SK-N-SH (cell line): Measurements from ENCODE around the gene EGLN3. TPM values are rescaled to one million over a fixed set of nuclear protein-coding genes. Genes with fewer than 3 reads are reported as not detected.

Experiments used
- CTCF ChIA-PET: fragments of 300-600, 350-600 bp; formaldehyde crosslinking; extraction: SDS; loops from one replicate; lab custom pipeline; 2021; lab: Yijun Ruan, JAX
- POLR2A ChIA-PET: fragments of 350-600 bp; sonication (Branson Sonifier 250); formaldehyde crosslinking; extraction: SDS; loops from one replicate; lab custom pipeline; 2020; ENCODE audit warnings: antibody characterized with exemption, inconsistent platforms; lab: Yijun Ruan, JAX
- DNase-seq: peaks from one replicate; pipeline ENCODE4 v3.0.0; 2012
- H2AFZ ChIP-seq: fragments of 200-600 bp; sonication (generic); 2 replicates; pipeline ENCODE4 v1.8.1; 2016; ENCODE audit warnings: antibody characterized with exemption, mild to moderate bottlenecking, low read depth
- H3F3A ChIP-seq: fragments of 200-600 bp; sonication (generic); replicated peaks from 2 replicates; pipeline ENCODE3; 2016; ENCODE audit warnings: antibody characterized with exemption, mild to moderate bottlenecking; ENCODE audit not compliant: insufficient read depth
- H3K27ac ChIP-seq, 2 experiments: fragments of 200-500 bp in 1 of 2; fragments of 200-600 bp in 1 of 2; sonication (Bioruptor generic) in 1 of 2; sonication (generic), shearing (Covaris generic) in 1 of 2; 2 replicates each; pipeline versions ENCODE4 v1.5.1 to v1.6.1; 2014 to 2016; ENCODE audit warnings: low read depth in 2 of 2, inconsistent platforms in 1 of 2, low read length in 1 of 2, mild to moderate bottlenecking in 1 of 2, mixed read lengths in 1 of 2
- H3K27me3 ChIP-seq: fragments of 200-600 bp; sonication (generic), shearing (Covaris generic); 2 replicates; pipeline ENCODE4 v1.6.1; 2016; ENCODE audit warnings: mixed run types; ENCODE audit not compliant: insufficient read depth
- H3K36me3 ChIP-seq, 2 experiments: fragments of 200-500 bp in 1 of 2; fragments of 200-600 bp in 1 of 2; sonication (Bioruptor generic) in 1 of 2; sonication (generic) in 1 of 2; replicated peaks in 1 of 2; 2 replicates each; pipeline versions ENCODE3 to v1.5.1; 2014 to 2016; ENCODE audit warnings: low read length in 1 of 2, mild to moderate bottlenecking in 1 of 2; ENCODE audit not compliant: insufficient read depth in 2 of 2, control insufficient read depth in 1 of 2
- H3K4me1 ChIP-seq, 2 experiments: fragments of 200-500 bp in 1 of 2; fragments of 200-600 bp in 1 of 2; sonication (Bioruptor generic) in 1 of 2; sonication (generic), shearing (Covaris generic) in 1 of 2; 2 replicates each; pipeline versions ENCODE4 v1.5.1 to v1.6.1; 2014 to 2016; ENCODE audit warnings: low read depth in 1 of 2, low read length in 1 of 2, mixed run types in 1 of 2; ENCODE audit not compliant: insufficient read depth in 2 of 2, control insufficient read depth in 1 of 2
- H3K4me2 ChIP-seq: fragments of 200-600 bp; sonication (generic), shearing (Covaris generic); 2 replicates; pipeline ENCODE4 v1.6.1; 2017; ENCODE audit warnings: mixed run types
- H3K4me3 ChIP-seq, 2 experiments: fragments of 200-500 bp in 1 of 2; fragments of 200-600 bp in 1 of 2; sonication (Bioruptor generic) in 1 of 2; sonication (generic), shearing (Covaris generic) in 1 of 2; 2 replicates each; pipeline versions ENCODE4 v1.5.1 to v1.8.1; 2014 to 2016; ENCODE audit warnings: low read depth in 2 of 2, inconsistent platforms in 1 of 2, low read length in 1 of 2, mild to moderate bottlenecking in 1 of 2, mixed read lengths in 1 of 2, moderate library complexity in 1 of 2
- H3K79me2 ChIP-seq: fragments of 200-600 bp; sonication (generic); 2 replicates; pipeline ENCODE4 v1.8.1; 2017; ENCODE audit warnings: mild to moderate bottlenecking; ENCODE audit not compliant: insufficient read depth
- H3K9ac ChIP-seq: fragments of 200-600 bp; sonication (generic); 2 replicates; pipeline ENCODE4 v1.6.1; 2017; ENCODE audit warnings: mixed run types
- H3K9me2 ChIP-seq: fragments of 200-600 bp; sonication (generic); 2 replicates; pipeline ENCODE4 v1.6.1; 2017; ENCODE audit warnings: mixed run types
- H3K9me3 ChIP-seq: fragments of 200-600 bp; sonication (generic); 2 replicates; pipeline ENCODE4 v1.6.1; 2017; ENCODE audit warnings: mixed run types, mild to moderate bottlenecking, moderate library complexity
- H4K20me1 ChIP-seq: fragments of 200-600 bp; sonication (generic); 2 replicates; pipeline ENCODE4 v1.6.1; 2017; ENCODE audit warnings: mild to moderate bottlenecking, mixed run types; ENCODE audit not compliant: insufficient read depth
- CHD2 ChIP-seq: fragments of 150-350 bp; IDR thresholded peaks from 2 replicates; pipeline ENCODE4 v1.6.1; 2018; ENCODE audit warnings: low read length; ENCODE audit not compliant: partially characterized antibody
- CTCF ChIP-seq: fragments of 200-600 bp; sonication (generic); IDR thresholded peaks from 2 replicates; pipeline ENCODE4 v1.6.1; 2017; ENCODE audit warnings: antibody characterized with exemption, mild to moderate bottlenecking, moderate library complexity
- ELF1 ChIP-seq: IDR thresholded peaks from 2 replicates; pipeline ENCODE4 v1.4.0; 2012
- EP300 ChIP-seq, 2 experiments: IDR thresholded peaks; 2 replicates each; pipeline versions ENCODE4 v1.4.0 to v1.6.1; 2012; ENCODE audit warnings: borderline replicate concordance in 1 of 2, low read depth in 1 of 2, low read length in 1 of 2
- FOSL2 ChIP-seq: IDR thresholded peaks from 2 replicates; pipeline ENCODE4 v1.4.0; 2012; ENCODE audit warnings: low read depth, mild to moderate bottlenecking, moderate library complexity, borderline replicate concordance
- FOXJ3 ChIP-seq: sonication (generic); formaldehyde crosslinking; IDR thresholded peaks from 2 replicates; pipeline ENCODE4 v1.5.1; 2020; ENCODE audit warnings: mild to moderate bottlenecking, missing genetic modification reagents
- FOXM1 ChIP-seq: IDR thresholded peaks from 2 replicates; pipeline ENCODE4 v1.4.0; 2012; ENCODE audit warnings: low read depth, mild to moderate bottlenecking
- GABPA ChIP-seq: IDR thresholded peaks from 2 replicates; pipeline ENCODE4 v1.4.0; 2012; ENCODE audit warnings: low read depth, mild to moderate bottlenecking
- GATA2 ChIP-seq: sonication (generic); formaldehyde crosslinking; IDR thresholded peaks from 2 replicates; pipeline ENCODE4 v1.5.0; 2020; ENCODE audit warnings: mild to moderate bottlenecking, missing genetic modification reagents
- JUND ChIP-seq: IDR thresholded peaks from 2 replicates; pipeline ENCODE4 v1.4.0; 2012
- MAX ChIP-seq: IDR thresholded peaks from 2 replicates; pipeline ENCODE4 v1.4.0; 2012; ENCODE audit warnings: low read depth
- MEF2A ChIP-seq: IDR thresholded peaks from 2 replicates; pipeline ENCODE4 v1.4.0; 2012; ENCODE audit warnings: low read depth, borderline replicate concordance
- NRF1 ChIP-seq: IDR thresholded peaks from 2 replicates; pipeline ENCODE4 v1.6.1; 2012; ENCODE audit warnings: low read depth, mild to moderate bottlenecking, low read length
- PBX3 ChIP-seq: IDR thresholded peaks from 2 replicates; pipeline ENCODE4; 2012
- RCOR1 ChIP-seq: fragments of 150-350 bp; IDR thresholded peaks from 2 replicates; pipeline ENCODE4 v1.6.1; 2017; ENCODE audit warnings: antibody characterized with exemption, low read length
- RXRA ChIP-seq: IDR thresholded peaks from 2 replicates; pipeline ENCODE4 v1.4.0; 2012; ENCODE audit warnings: low read depth, mild to moderate bottlenecking, borderline replicate concordance
- USF1 ChIP-seq: IDR thresholded peaks from 2 replicates; pipeline ENCODE4 v1.4.0; 2012; ENCODE audit warnings: low read depth, borderline replicate concordance
- USF2 ChIP-seq: fragments of 150-350 bp; IDR thresholded peaks from 2 replicates; pipeline ENCODE4 v1.6.1; 2017; ENCODE audit warnings: antibody characterized with exemption, low read length, low read depth, borderline replicate concordance
- WGBS: methylation state at CpG from one replicate; pipeline ENCODE4 v1.1.6; 2017; ENCODE audit warnings: low lambda C conversion rate; 5-methylcytosine and 5-hydroxymethylcytosine counted together
- polyA plus RNA-seq, 3 experiments: library from polyadenylated mRNA; depleted of rRNA; stranded (reverse); fragments of >200 nt; gene quantifications; 2 replicates each; pipeline ENCODE4 v1.2.3, GENCODE V29; 2012

Gene EGLN3
- polyA plus RNA-seq, 1 of the 3 experiments (the other 2 are of a cell fraction) = 0.31 TPM

- Histone ChIP-seq H3K36me3 (no peaks in the 10 kb centered on the region), H3K4me2 (no peak overlapping the region), H3F3A (no peaks in the 10 kb centered on the region), H3K79me2 (no peaks in the 10 kb centered on the region), H3K4me1 (no peaks in the 10 kb centered on the region), H3K4me3 (no peak overlapping the region), H4K20me1 (no peaks in the 10 kb centered on the region), H3K9ac (no peak overlapping the region), H3K27ac (no peak overlapping the region), H2AFZ (no peak overlapping the region), H3K9me3 (no peaks in the 10 kb centered on the region), H3K9me2 (no peaks in the 10 kb centered on the region), H3K27me3 (no peaks in the 10 kb centered on the region)
- no peak for DNase-seq
- no peak for TF ChIP-seq JUND
- no peak for TF ChIP-seq RCOR1
- TF ChIP-seq FOXM1 = no peak
- no peak for TF ChIP-seq USF1
- TF ChIP-seq PBX3 = no peak
- no peak for TF ChIP-seq GATA2
- TF ChIP-seq GABPA = no peak
- no peak for TF ChIP-seq NRF1
- no peak for TF ChIP-seq CHD2
- TF ChIP-seq EP300 (IDR thresholded peaks at IDR 0.05; ENCODE audit: borderline replicate concordance in 1 of 2, low read depth in 1 of 2, low read length in 1 of 2) = no peak
- no peak for TF ChIP-seq ELF1
- no peak for TF ChIP-seq FOXJ3
- TF ChIP-seq MEF2A = no peak
- TF ChIP-seq FOSL2 = no peak
- no peak for TF ChIP-seq MAX
- no peak for TF ChIP-seq RXRA
- no peak for TF ChIP-seq USF2
- TF ChIP-seq CTCF = no peak
- ChIA-PET POLR2A (no interaction called here), CTCF (no interaction called here)
- WGBS = 28% methylated on average over 1 of the region's 1 CpG
Measured at GRCh38 chr14:33993246-33993645, 42.4 kb upstream of the EGLN3 start.
